Upper lobe of left lung (tissue), 4 donors: ENCODE measurements around the gene TRIM41.
"Not testable (repeated sequence)": the region's sequence is repeated elsewhere in the genome, so short reads cannot be mapped to it uniquely, and the experiment has no call there.

Experiments used
- CTCF ChIP-seq, 6 experiments: fragments of 450-650 bp in 4 of 6; fragments of 200-600 bp in 2 of 6; sonication (generic) in 2 of 6; IDR thresholded peaks; one replicate each; pipeline ENCODE4 v1.5.1; 2016 to 2019; ENCODE audit warnings: antibody characterized with exemption in 6 of 6
- EP300 ChIP-seq, 4 donors: sonication (generic); formaldehyde crosslinking; IDR thresholded peaks; one replicate each; pipeline ENCODE4 v1.5.1; 2017; ENCODE audit warnings: antibody characterized with exemption in 4 of 4, control low read depth in 2 of 4
- POLR2A ChIP-seq, 4 donors: fragments of 450-650 bp; IDR thresholded peaks; one replicate each; pipeline ENCODE4 v1.5.1; 2016 to 2017; ENCODE audit warnings: antibody characterized with exemption in 4 of 4, mild to moderate bottlenecking in 2 of 4
- POLR2AphosphoS5 ChIP-seq, 2 donors: sonication (generic); formaldehyde crosslinking; IDR thresholded peaks; one replicate each; pipeline ENCODE4 v1.5.1; 2017; ENCODE audit warnings: antibody characterized with exemption in 2 of 2

GRCh38 chr5:181210698-181211097, 12.4 kb upstream of the TRIM41 start:
- not testable (repeated sequence) for TF ChIP-seq CTCF, EP300, POLR2AphosphoS5, POLR2A (IDR thresholded peaks at IDR 0.05)
